NCI-H774 (cell line): Measurements from ENCODE around the gene COL20A1.
A peak's percentile ranks its signal among the peaks of the same experiment; 100 is the strongest.

Experiments used
- DNase-seq: peaks from one replicate; lab custom pipeline; 2025; lab: John Stamatoyannopoulos, UW

The COL20A1 gene

GRCh38 chr20:63350597-63351325, 57.8 kb downstream of the COL20A1 start:
- no peak for DNase-seq

- DNase-seq = no peak
Observed at GRCh38 chr20:63351326-63351700, 58.3 kb downstream of the COL20A1 start.

GRCh38 chr20:63351811-63352591, 59.0 kb downstream of the COL20A1 start:
- DNase-seq = no peak

- DNase-seq = no peak
Observed at GRCh38 chr20:63352811-63353221, 59.8 kb downstream of the COL20A1 start.

GRCh38 chr20:63354636-63355350, 61.8 kb downstream of the COL20A1 start:
- no peak for DNase-seq

- DNase-seq = no peak
Observed at GRCh38 chr20:63355781-63356295, 62.9 kb downstream of the COL20A1 start.

- no peak for DNase-seq
Observed at GRCh38 chr20:63356511-63356910, 63.5 kb downstream of the COL20A1 start.

GRCh38 chr20:63356931-63357879, 64.2 kb downstream of the COL20A1 start:
- no peak for DNase-seq

- peak; percentile 74 for DNase-seq
Observed at GRCh38 chr20:63357921-63358905, 65.2 kb downstream of the COL20A1 start.

- DNase-seq = no peak
Observed at GRCh38 chr20:63359164-63359934, 66.4 kb downstream of the COL20A1 start.

GRCh38 chr20:63359937-63360849, 67.2 kb downstream of the COL20A1 start:
- no peak for DNase-seq

GRCh38 chr20:63360850-63361518, 68.0 kb downstream of the COL20A1 start, which contains the start of gene CHRNA4:
TSS of gene CHRNA4 (minus strand) at chr20:63361349. CDS start at chr20:63361165, 184 bp downstream.
- DNase-seq = no peak

- no peak for DNase-seq
Observed at GRCh38 chr20:63361519-63362435, 68.8 kb downstream of the COL20A1 start.

GRCh38 chr20:63362436-63363009, 69.5 kb downstream of the COL20A1 start:
- no peak for DNase-seq

- DNase-seq = no peak
Observed at GRCh38 chr20:63363013-63363957, 70.3 kb downstream of the COL20A1 start.
